K562 (cell line): Measurements from ENCODE around the gene SIGLEC7. TPM values are rescaled to one million over a fixed set of nuclear protein-coding genes. Genes with fewer than 3 reads are reported as not detected.

Source experiments
- ETV1 ChIP-seq: fragments of 450-650 bp; conservative IDR thresholded peaks from 2 replicates; pipeline ENCODE4 v1.6.1; 2016; ENCODE audit warnings: missing genetic modification characterization, control low read depth, low read depth, missing compliant biosample characterization
- MAZ ChIP-seq, 2 experiments: fragments of 450-650 bp in 1 of 2; sonication (generic) in 1 of 2; formaldehyde crosslinking; IDR thresholded peaks in 1 of 2; conservative IDR thresholded peaks in 1 of 2; 2 replicates each; pipeline versions ENCODE4 v1.4.0 to v1.5.0; 2020; ENCODE audit warnings: mild to moderate bottlenecking in 1 of 2, missing genetic modification reagents in 1 of 2
- NFE2 ChIP-seq: IDR thresholded peaks from 2 replicates; pipeline ENCODE4 v1.6.1; 2014; ENCODE audit warnings: antibody characterized with exemption, low read depth
- SMAD4 ChIP-seq: fragments of 250-450 bp; sonication (Bioruptor Pico); conservative IDR thresholded peaks from 2 replicates; pipeline ENCODE4 v1.8.0; 2021; ENCODE audit warnings: inconsistent platforms, mild to moderate bottlenecking, moderate library complexity
- SRSF7 ChIP-seq: fragments of 200-400 bp; formaldehyde crosslinking; optimal IDR thresholded peaks from 2 replicates; pipeline ENCODE3; 2017; ENCODE audit warnings: mild to moderate bottlenecking, low read depth, low read length
- U2AF1 ChIP-seq: fragments of 200-400 bp; formaldehyde crosslinking; optimal IDR thresholded peaks from 2 replicates; pipeline ENCODE3; 2017; ENCODE audit warnings: mild to moderate bottlenecking, low read depth, low read length, moderate library complexity
- ZBTB8A ChIP-seq: fragments of 450-650 bp; IDR thresholded peaks from 2 replicates; pipeline ENCODE4 v1.6.1; 2018; ENCODE audit warnings: mild to moderate bottlenecking, moderate library complexity; ENCODE audit not compliant: partially characterized antibody
- ZNF174 ChIP-seq: fragments of 250-450 bp; sonication (Bioruptor Pico); IDR thresholded peaks from 2 replicates; pipeline ENCODE4 v1.4.0; 2020; ENCODE audit warnings: mild to moderate bottlenecking
- ZNF551 ChIP-seq: fragments of 250-450 bp; sonication (Bioruptor Pico); IDR thresholded peaks from 2 replicates; pipeline ENCODE4 v1.5.0; 2021; ENCODE audit warnings: mild to moderate bottlenecking, moderate library complexity
- ZNF668 ChIP-seq: fragments of 250-450 bp; sonication (Bioruptor Pico); IDR thresholded peaks from 2 replicates; pipeline ENCODE4 v1.8.0; 2022; ENCODE audit warnings: mild to moderate bottlenecking, inconsistent platforms
- polyA plus RNA-seq, 8 experiments: library from polyadenylated mRNA; depleted of rRNA in 4 of 8; stranded (reverse) in 5 of 8; unstranded in 3 of 8; fragments of >200 nt; fragmentation: Nextera tagmentation in 2 of 8; fragmentation: Illumina TruSeq in 1 of 8; extraction: Ambion mirVana in 2 of 8; extraction: Trizol in 1 of 8; gene quantifications; 2 replicates each; pipeline versions ENCODE4 v1.2.1 to v1.2.3, GENCODE V29; 2011 to 2014; ENCODE audit warnings: inconsistent platforms in 1 of 8, missing spikeins in 1 of 8
- total RNA-seq, 7 experiments: library from RNA; depleted of rRNA in 6 of 7; stranded (reverse); fragments of >200 nt in 6 of 7; fragmentation: Illumina TruSeq in 2 of 7; extraction: Trizol in 2 of 7; gene quantifications; 2 replicates each; pipeline versions ENCODE4 v1.2.1 to v1.2.3, GENCODE V29; 2011 to 2021; ENCODE audit warnings: low replicate concordance in 1 of 7
- TF ChIP-seq, protein P1 (sequence below): fragments of 450-650 bp; formaldehyde crosslinking; IDR thresholded peaks from 2 replicates; pipeline ENCODE4 v1.4.0; 2022; ENCODE audit warnings: missing genetic modification characterization
- TF ChIP-seq, protein P2 (sequence below), 2 experiments: fragments of 450-650 bp in 1 of 2; sonication (generic) in 1 of 2; formaldehyde crosslinking in 1 of 2; IDR thresholded peaks; 2 replicates each; pipeline versions ENCODE4 v1.7.1 to v1.9.0; 2016 to 2022; ENCODE audit warnings: inconsistent platforms in 1 of 2, mild to moderate bottlenecking in 1 of 2, missing genetic modification reagents in 1 of 2
- TF ChIP-seq, protein P3 (sequence below): fragments of 250-450 bp; sonication (Bioruptor Pico); IDR thresholded peaks from 2 replicates; pipeline ENCODE4 v1.8.0; 2021; ENCODE audit warnings: moderate library complexity, mild to moderate bottlenecking, inconsistent platforms
- TF ChIP-seq, protein P4 (sequence below): sonication (generic); formaldehyde crosslinking; IDR thresholded peaks from 2 replicates; pipeline ENCODE4 v1.8.1; 2022; ENCODE audit warnings: missing genetic modification reagents

Gene SIGLEC7
- total and polyA plus RNA-seq, 9 of the 15 experiments (the other 6 are each of a cell fraction or from before 2014, with no cell fraction given) = 0.10 to 0.12 TPM; not detected in 7

DNA sequence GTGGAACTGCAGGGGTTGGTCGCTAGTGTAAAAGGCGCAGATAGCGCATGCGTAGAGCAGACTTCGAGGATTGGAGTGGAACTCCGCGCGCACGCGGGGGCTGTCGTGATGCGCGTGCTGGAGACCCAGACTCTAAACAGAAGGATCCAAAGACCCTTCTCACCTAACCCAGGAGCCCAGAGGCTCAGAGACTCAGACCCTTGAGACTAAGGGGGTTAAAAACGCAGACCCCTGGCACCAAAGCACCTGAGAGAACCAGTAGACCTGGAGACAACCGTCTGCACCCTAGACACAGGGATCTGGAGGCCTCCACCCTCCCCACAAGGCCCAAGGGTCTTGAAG is 33.3 kb upstream of the SIGLEC7 start (continued):
- TF ChIP-seq ETV1 (tag) (no peak), SMAD4 (CRISPR knock-in tag) (peak; percentile 18; the same call in 1 of the 2 replicates), U2AF1 (no peak), ZBTB8A (no peak), SRSF7 (no peak), ZNF174 (CRISPR knock-in tag) (no peak), MAZ (CRISPR knock-in tag; conservative IDR thresholded peaks at IDR 0.05 in 1 of 2, IDR thresholded peaks at IDR 0.05 in 1 of 2) (0 out of 4 replicates have a peak, but pooled peaks of 1 of the 2 experiments have one; percentile 12), ZNF551 (CRISPR knock-in tag) (no peak), ZNF668 (CRISPR knock-in tag) (0 out of 2 replicates have a peak, but pooled peaks have one; percentile 11), NFE2 (no peak)
- TF ChIP-seq, protein P1, sequence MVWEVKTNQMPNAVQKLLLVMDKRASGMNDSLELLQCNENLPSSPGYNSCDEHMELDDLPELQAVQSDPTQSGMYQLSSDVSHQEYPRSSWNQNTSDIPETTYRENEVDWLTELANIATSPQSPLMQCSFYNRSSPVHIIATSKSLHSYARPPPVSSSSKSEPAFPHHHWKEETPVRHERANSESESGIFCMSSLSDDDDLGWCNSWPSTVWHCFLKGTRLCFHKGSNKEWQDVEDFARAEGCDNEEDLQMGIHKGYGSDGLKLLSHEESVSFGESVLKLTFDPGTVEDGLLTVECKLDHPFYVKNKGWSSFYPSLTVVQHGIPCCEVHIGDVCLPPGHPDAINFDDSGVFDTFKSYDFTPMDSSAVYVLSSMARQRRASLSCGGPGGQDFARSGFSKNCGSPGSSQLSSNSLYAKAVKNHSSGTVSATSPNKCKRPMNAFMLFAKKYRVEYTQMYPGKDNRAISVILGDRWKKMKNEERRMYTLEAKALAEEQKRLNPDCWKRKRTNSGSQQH = 0 out of 2 replicates have a peak, but pooled peaks have one; percentile 42
- TF ChIP-seq, protein P2, sequence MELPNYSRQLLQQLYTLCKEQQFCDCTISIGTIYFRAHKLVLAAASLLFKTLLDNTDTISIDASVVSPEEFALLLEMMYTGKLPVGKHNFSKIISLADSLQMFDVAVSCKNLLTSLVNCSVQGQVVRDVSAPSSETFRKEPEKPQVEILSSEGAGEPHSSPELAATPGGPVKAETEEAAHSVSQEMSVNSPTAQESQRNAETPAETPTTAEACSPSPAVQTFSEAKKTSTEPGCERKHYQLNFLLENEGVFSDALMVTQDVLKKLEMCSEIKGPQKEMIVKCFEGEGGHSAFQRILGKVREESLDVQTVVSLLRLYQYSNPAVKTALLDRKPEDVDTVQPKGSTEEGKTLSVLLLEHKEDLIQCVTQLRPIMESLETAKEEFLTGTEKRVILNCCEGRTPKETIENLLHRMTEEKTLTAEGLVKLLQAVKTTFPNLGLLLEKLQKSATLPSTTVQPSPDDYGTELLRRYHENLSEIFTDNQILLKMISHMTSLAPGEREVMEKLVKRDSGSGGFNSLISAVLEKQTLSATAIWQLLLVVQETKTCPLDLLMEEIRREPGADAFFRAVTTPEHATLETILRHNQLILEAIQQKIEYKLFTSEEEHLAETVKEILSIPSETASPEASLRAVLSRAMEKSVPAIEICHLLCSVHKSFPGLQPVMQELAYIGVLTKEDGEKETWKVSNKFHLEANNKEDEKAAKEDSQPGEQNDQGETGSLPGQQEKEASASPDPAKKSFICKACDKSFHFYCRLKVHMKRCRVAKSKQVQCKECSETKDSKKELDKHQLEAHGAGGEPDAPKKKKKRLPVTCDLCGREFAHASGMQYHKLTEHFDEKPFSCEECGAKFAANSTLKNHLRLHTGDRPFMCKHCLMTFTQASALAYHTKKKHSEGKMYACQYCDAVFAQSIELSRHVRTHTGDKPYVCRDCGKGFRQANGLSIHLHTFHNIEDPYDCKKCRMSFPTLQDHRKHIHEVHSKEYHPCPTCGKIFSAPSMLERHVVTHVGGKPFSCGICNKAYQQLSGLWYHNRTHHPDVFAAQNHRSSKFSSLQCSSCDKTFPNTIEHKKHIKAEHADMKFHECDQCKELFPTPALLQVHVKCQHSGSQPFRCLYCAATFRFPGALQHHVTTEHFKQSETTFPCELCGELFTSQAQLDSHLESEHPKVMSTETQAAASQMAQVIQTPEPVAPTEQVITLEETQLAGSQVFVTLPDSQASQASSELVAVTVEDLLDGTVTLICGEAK (IDR thresholded peaks at IDR 0.05) = no peak
- TF ChIP-seq, protein P2 (CRISPR knock-in tag; IDR thresholded peaks at IDR 0.05) = no peak
- TF ChIP-seq, protein P3, sequence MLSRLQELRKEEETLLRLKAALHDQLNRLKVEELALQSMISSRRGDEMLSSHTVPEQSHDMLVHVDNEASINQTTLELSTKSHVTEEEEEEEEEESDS = no peak
- TF ChIP-seq, protein P4, sequence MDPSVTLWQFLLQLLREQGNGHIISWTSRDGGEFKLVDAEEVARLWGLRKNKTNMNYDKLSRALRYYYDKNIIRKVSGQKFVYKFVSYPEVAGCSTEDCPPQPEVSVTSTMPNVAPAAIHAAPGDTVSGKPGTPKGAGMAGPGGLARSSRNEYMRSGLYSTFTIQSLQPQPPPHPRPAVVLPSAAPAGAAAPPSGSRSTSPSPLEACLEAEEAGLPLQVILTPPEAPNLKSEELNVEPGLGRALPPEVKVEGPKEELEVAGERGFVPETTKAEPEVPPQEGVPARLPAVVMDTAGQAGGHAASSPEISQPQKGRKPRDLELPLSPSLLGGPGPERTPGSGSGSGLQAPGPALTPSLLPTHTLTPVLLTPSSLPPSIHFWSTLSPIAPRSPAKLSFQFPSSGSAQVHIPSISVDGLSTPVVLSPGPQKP (CRISPR knock-in tag) = no peak
